Parathyroid adenoma (tissue), 2 donors: Measurements from ENCODE around the gene HOXD10.

Source experiments
- H2AFZ ChIP-seq: fragments of 300-600 bp; sonication (generic); one replicate; pipeline ENCODE4 v1.7.0; 2017; ENCODE audit warnings: antibody characterized with exemption, mild to moderate bottlenecking
- H3K27ac ChIP-seq: fragments of 300-600 bp; sonication (generic); one replicate; pipeline ENCODE4 v1.7.0; 2017
- H3K27me3 ChIP-seq: fragments of 300-600 bp; sonication (generic); one replicate; pipeline ENCODE4 v1.7.0; 2017; ENCODE audit warnings: low read length; ENCODE audit not compliant: control insufficient read depth, insufficient read depth
- H3K36me3 ChIP-seq: fragments of 300-600 bp; sonication (generic); one replicate; pipeline ENCODE4 v1.7.0; 2017; ENCODE audit warnings: low read length; ENCODE audit not compliant: control insufficient read depth, insufficient read depth
- H3K4me1 ChIP-seq: fragments of 300-600 bp; sonication (generic); one replicate; pipeline ENCODE4 v1.7.0; 2017; ENCODE audit warnings: control low read depth
- H3K4me2 ChIP-seq: fragments of 300-600 bp; sonication (generic); one replicate; pipeline ENCODE4 v1.7.0; 2017; ENCODE audit warnings: low read length
- H3K4me3 ChIP-seq: fragments of 300-600 bp; sonication (generic); one replicate; pipeline ENCODE4 v1.7.0; 2017; ENCODE audit warnings: low read depth, low read length
- H3K79me2 ChIP-seq: fragments of 300-600 bp; sonication (generic); one replicate; pipeline ENCODE4 v1.7.0; 2017; ENCODE audit warnings: control low read depth
- H3K9ac ChIP-seq: fragments of 300-600 bp; sonication (generic); one replicate; pipeline ENCODE4 v1.7.0; 2017; ENCODE audit warnings: mild to moderate bottlenecking
- H3K9me3 ChIP-seq: fragments of 300-600 bp; sonication (generic); one replicate; pipeline ENCODE4 v1.7.0; 2017; ENCODE audit warnings: low read length; ENCODE audit not compliant: control insufficient read depth
- CTCF ChIP-seq: fragments of 300-600 bp; sonication (generic); IDR thresholded peaks from one replicate; pipeline ENCODE4 v1.7.0; 2017; ENCODE audit warnings: antibody characterized with exemption, mild to moderate bottlenecking
- donor health status: primary hyperparathyroidism.

Gene HOXD10

DNA sequence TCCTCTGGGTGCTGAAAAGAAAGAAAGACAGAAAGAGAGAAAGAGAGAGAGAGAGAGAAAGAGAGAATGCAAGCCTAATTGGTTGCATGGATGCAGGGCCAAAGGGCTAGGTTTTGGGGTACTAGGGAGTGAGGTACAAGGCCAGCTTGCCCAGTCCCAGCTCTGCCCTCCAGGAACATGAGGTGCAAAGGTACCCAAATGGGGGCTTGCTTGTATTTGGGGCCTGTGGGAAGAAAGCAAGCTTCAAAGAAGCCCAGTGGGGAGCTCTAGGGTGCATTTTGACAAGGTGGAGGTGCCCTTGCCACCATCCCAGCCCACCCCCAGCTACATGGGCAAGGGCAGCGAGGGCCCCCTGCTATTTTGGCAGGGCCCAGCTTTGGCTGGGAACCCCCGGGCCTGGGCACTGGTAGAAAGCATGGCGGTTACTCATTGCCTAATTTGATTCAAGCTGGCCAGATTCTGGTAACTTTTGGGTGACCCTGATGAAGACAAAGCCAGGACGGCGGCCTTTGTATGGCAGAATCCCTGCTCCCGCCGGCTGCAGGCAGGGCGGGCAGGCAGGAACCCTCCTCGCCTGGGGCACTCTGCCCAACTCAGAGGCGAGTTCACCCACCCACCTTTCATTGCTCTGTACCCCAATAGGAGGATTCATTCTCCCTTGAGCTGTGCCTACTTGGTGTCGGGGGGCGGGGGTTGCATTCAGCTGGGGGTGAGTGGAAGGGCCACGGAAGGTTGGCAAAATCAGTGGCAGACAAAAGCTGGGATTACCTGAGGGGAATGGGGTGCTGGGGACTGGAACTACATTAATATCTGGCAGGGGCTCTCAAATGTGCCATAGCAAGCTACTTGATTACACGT lies 34.2 kb downstream of the HOXD10 start:
- H3K36me3 ChIP-seq = no peaks in the 10 kb centered on the region

DNA sequence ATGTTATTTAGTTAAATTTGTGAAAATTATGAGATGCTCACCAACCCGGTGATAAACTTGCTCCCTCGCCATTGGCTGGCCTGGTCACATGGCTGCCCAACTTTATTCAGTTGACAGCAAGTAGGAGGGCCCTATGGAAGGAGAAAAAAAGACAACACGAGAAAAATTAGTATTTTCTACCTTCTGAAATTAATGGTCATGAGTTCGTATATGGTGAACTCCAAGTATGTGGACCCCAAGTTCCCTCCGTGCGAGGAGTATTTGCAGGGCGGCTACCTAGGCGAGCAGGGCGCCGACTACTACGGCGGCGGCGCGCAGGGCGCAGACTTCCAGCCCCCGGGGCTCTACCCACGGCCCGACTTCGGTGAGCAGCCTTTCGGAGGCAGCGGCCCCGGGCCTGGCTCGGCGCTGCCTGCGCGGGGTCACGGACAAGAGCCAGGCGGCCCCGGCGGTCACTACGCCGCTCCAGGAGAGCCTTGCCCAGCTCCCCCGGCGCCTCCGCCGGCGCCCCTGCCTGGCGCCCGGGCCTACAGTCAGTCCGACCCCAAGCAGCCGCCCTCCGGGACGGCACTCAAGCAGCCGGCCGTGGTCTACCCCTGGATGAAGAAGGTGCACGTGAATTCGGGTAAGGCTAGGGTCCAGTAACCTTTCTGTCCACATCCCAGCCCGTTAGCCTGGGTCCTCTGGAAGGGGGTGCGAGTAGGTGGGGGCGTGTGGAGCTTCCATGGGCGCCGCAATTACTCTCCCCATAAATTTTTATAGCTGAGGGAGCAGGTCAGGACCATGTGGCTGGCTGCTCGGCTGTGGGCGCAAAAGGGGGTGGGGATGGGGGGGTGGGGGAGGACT lies 35.1 kb downstream of the HOXD10 start, which contains the start of gene HOXD4:
Gene HOXD4, plus strand, starts transcription at position 109 of the 846 bp plus-strand sequence. Its CDS starts 84 bp downstream, at position 193.
- no peak for TF ChIP-seq CTCF
- Histone ChIP-seq H3K4me1 (no peaks in the 10 kb centered on the region), H3K9ac (no peak within 1 kb of the TSS), H3K4me2 (no peak within 1 kb of the TSS), H3K79me2 (no peaks in the 10 kb centered on the region), H3K27me3 (peaks cover 6% of the 10 kb centered on the region), H3K27ac (no peak within 1 kb of the TSS), H3K9me3 (no peaks in the 10 kb centered on the region), H3K4me3 (no peak within 1 kb of the TSS), H2AFZ (no peak within 1 kb of the TSS), H3K36me3 (no peaks in the 10 kb centered on the region)

More for the DNA sequence above, 34.2 kb downstream of the HOXD10 start:
- Histone ChIP-seq H3K27ac (no peak overlapping the region), H3K4me1 (no peaks in the 10 kb centered on the region), H2AFZ (no peak overlapping the region), H3K4me2 (no peak overlapping the region), H3K9me3 (no peaks in the 10 kb centered on the region), H3K9ac (no peak overlapping the region), H3K4me3 (no peak overlapping the region), H3K79me2 (no peaks in the 10 kb centered on the region), H3K27me3 (peaks cover 3% of the 10 kb centered on the region)
- TF ChIP-seq CTCF = no peak

GRCh38 chr2:176152350-176153181 lies 36.0 kb downstream of the HOXD10 start:
- Histone ChIP-seq H2AFZ (no peak overlapping the region), H3K4me3 (no peak overlapping the region), H3K9me3 (no peaks in the 10 kb centered on the region), H3K4me2 (no peak overlapping the region), H3K9ac (no peak overlapping the region), H3K36me3 (no peaks in the 10 kb centered on the region), H3K27me3 (peaks cover 14% of the 10 kb centered on the region), H3K79me2 (no peaks in the 10 kb centered on the region), H3K4me1 (no peaks in the 10 kb centered on the region), H3K27ac (no peak overlapping the region)
- no peak for TF ChIP-seq CTCF

- no peak for TF ChIP-seq CTCF
- Histone ChIP-seq H3K9ac (no peak overlapping the region), H3K27ac (no peak overlapping the region), H3K79me2 (no peaks in the 10 kb centered on the region), H3K4me3 (no peak overlapping the region), H3K9me3 (no peaks in the 10 kb centered on the region), H3K4me1 (no peaks in the 10 kb centered on the region), H3K4me2 (no peak overlapping the region), H3K36me3 (no peaks in the 10 kb centered on the region), H2AFZ (no peak overlapping the region), H3K27me3 (peaks cover 20% of the 10 kb centered on the region)
These were observed 38.1 kb downstream of the HOXD10 start for GRCh38 chr2:176154576-176155252.
